ENCODE results near the gene FBXL13. TPM values are rescaled to one million over a fixed set of nuclear protein-coding genes. Genes with fewer than 3 reads are reported as not detected.

FBXL13 gene
- total RNA-seq, 2 donors from 2014 or later: 0.45 to 1.1 TPM

DNA sequence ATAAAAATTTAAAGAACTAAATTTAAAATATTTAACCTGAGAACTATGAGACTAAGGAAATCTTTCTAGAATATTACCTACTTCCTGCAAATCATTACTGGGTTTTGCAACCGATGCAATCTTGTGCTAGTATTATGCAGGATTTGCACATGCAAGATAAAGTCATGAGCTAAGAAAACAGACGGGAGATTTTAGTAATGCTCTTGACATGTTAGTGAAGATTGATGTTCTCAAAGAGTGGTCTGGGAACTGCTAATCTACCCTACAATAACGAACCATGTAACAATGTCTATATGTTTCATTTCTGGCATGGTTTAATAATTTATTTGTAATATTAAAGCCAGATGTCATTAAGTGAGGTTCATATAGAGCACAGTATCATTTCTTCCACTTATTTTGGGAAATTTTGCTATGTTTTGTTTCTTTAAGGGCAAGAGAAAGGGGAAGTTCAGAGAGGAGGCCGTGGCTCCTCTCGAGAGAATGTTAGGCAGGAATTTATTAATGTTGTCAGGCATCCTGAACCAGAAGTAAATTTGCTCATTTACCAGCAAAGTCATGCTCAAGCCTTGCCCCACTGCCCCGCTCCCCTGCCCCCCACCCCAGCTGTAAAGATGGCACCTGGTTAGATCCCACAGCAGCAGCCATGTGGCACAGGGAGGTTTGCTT, 139.0 kb downstream of the FBXL13 start:
- Mint-ChIP-seq H3K27me3 (no peaks in the 10 kb centered on the region), H3K4me1 (no peaks in the 10 kb centered on the region), H3K4me3 (no peak overlapping the region), H3K9me3 (no peaks in the 10 kb centered on the region), H3K27ac (no peak overlapping the region), H3K36me3 (ENCODE audit: low read depth) (no peaks in the 10 kb centered on the region)
- no peak for ATAC-seq (replicated peaks)

DNA sequence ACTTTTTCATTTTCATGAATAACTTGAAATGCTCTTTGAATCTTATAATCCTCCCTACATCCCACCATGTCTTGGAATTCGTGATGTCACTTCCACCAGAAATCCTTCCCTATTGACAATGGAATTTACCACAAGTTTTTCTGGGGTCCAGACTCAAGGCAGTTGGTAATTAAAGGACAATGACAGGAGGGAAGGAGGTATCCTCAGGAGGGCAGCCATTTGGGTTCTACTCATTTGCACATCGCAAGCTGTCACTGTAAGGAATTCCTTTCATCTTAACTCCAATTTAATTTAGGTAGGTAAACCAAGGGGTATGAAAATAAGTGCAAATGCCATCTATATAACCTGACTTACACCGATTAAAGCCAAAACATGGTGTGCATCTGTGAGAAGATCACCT, 139.9 kb downstream of the FBXL13 start:
- ATAC-seq (replicated peaks): no peak
- Mint-ChIP-seq H3K9me3 (no peaks in the 10 kb centered on the region), H3K27me3 (no peaks in the 10 kb centered on the region), H3K4me3 (no peak overlapping the region), H3K36me3 (ENCODE audit: low read depth) (no peaks in the 10 kb centered on the region), H3K27ac (no peak overlapping the region), H3K4me1 (no peaks in the 10 kb centered on the region)

DNA sequence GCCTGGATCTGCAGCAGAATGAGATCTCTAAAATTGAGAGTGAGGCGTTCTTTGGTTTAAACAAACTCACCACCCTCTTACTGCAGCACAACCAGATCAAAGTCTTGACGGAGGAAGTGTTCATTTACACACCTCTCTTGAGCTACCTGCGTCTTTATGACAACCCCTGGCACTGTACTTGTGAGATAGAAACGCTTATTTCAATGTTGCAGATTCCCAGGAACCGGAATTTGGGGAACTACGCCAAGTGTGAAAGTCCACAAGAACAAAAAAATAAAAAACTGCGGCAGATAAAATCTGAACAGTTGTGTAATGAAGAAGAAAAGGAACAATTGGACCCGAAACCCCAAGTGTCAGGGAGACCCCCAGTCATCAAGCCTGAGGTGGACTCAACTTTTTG, 140.4 kb downstream of the FBXL13 start:
- no peaks in the 10 kb centered on the region for H3K27me3 Mint-ChIP-seq
- H3K9me3 Mint-ChIP-seq: no peaks in the 10 kb centered on the region
- H3K27ac Mint-ChIP-seq: no peak overlapping the region
- H3K4me3 Mint-ChIP-seq: no peak overlapping the region
- no peak for ATAC-seq (replicated peaks)
- no peaks in the 10 kb centered on the region for H3K4me1 Mint-ChIP-seq
- H3K36me3 Mint-ChIP-seq (ENCODE audit: low read depth): no peaks in the 10 kb centered on the region

DNA sequence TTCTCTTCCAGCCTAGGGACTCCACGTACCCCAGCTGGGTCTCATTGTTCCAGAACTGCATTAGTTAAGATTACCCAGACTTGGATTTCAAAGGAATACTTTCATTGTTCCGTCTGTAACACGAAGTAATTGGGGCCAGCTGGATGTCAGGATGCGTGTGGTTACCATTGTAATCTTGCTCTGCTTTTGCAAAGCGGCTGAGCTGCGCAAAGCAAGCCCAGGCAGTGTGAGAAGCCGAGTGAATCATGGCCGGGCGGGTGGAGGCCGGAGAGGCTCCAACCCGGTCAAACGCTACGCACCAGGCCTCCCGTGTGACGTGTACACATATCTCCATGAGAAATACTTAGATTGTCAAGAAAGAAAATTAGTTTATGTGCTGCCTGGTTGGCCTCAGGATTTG, 140.8 kb downstream of the FBXL13 start:
- Mint-ChIP-seq H3K9me3 (no peaks in the 10 kb centered on the region), H3K36me3 (ENCODE audit: low read depth) (no peaks in the 10 kb centered on the region)

GRCh38 chr7:102931757-102932156, 142.8 kb downstream of the FBXL13 start:
- no peaks in the 10 kb centered on the region for H3K4me1 Mint-ChIP-seq
- H3K4me3 Mint-ChIP-seq: no peak overlapping the region
- H3K27ac Mint-ChIP-seq: no peak overlapping the region
- no peaks in the 10 kb centered on the region for H3K36me3 Mint-ChIP-seq (ENCODE audit: low read depth)
- H3K9me3 Mint-ChIP-seq: no peaks in the 10 kb centered on the region
- ATAC-seq (replicated peaks): no peak
- H3K27me3 Mint-ChIP-seq: peaks cover 4% of the 10 kb centered on the region

More for the DNA sequence above, 140.8 kb downstream of the FBXL13 start:
- Mint-ChIP-seq H3K4me3 (no peak overlapping the region), H3K4me1 (no peaks in the 10 kb centered on the region), H3K27ac (no peak overlapping the region), H3K27me3 (peaks cover 4% of the 10 kb centered on the region)
- ATAC-seq (replicated peaks): no peak

DNA sequence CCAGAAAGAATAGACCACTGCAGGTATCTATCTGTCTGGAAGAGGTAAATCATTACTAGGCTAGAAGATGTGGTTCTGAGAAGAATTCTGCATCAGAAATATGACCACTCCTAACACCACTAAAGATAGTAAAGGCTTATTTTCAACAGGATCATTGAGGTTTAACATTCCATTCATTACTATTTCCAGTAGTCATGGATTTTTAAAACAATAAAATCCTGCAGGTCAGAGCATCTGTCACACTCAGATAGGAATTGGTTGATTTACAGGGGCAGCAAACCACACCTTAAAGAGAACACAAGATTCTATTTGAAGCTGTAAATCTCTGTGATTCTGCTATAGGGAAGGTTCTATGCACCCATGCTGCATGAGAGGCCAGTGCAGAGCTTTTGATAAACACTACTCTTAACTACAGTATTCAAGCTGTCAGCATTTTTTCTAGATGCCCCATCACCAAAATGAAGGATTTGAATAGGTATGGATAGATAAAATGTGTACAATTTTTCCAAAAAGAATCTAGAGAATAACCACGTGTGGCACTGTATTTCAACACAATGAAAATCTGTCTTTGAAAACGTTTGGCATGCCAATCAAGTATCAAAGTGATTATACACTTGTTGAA, 147.2 kb downstream of the FBXL13 start:
- Mint-ChIP-seq H3K9me3 (no peaks in the 10 kb centered on the region), H3K4me1 (no peaks in the 10 kb centered on the region), H3K27ac (no peak overlapping the region), H3K27me3 (peaks cover 4% of the 10 kb centered on the region), H3K36me3 (ENCODE audit: low read depth) (no peaks in the 10 kb centered on the region), H3K4me3 (no peak overlapping the region)
- no peak for ATAC-seq (replicated peaks)

DNA sequence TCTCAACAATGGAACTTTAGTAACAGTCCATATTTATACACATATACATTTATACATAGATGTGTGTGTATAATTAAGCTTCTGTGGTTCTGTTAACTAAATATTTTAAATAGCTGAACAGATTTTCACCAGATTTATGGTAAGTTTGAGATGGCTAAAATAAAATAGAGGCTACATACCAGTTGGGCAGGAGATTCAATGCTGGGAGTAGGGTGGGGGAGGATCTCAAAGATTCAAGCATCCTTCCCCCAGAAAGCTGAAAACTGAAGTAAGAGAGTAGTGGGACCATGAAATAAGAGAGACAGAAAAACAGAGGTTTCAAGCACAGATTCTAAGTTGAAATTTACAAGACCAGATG, 147.8 kb downstream of the FBXL13 start:
- H3K27me3 Mint-ChIP-seq: peaks cover 4% of the 10 kb centered on the region
- no peak overlapping the region for H3K27ac Mint-ChIP-seq
- no peaks in the 10 kb centered on the region for H3K4me1 Mint-ChIP-seq
- no peaks in the 10 kb centered on the region for H3K36me3 Mint-ChIP-seq (ENCODE audit: low read depth)
- ATAC-seq (replicated peaks): no peak
- no peak overlapping the region for H3K4me3 Mint-ChIP-seq
- H3K9me3 Mint-ChIP-seq: no peaks in the 10 kb centered on the region

GRCh38 chr7:102925976-102926782, 148.4 kb downstream of the FBXL13 start:
- no peak for ATAC-seq (replicated peaks)
- H3K9me3 Mint-ChIP-seq: no peaks in the 10 kb centered on the region
- H3K36me3 Mint-ChIP-seq (ENCODE audit: low read depth): no peaks in the 10 kb centered on the region
- no peak overlapping the region for H3K4me3 Mint-ChIP-seq
- no peaks in the 10 kb centered on the region for H3K4me1 Mint-ChIP-seq
- H3K27me3 Mint-ChIP-seq: peaks cover 4% of the 10 kb centered on the region
- no peak overlapping the region for H3K27ac Mint-ChIP-seq

- H3K4me3 Mint-ChIP-seq: no peak overlapping the region
- H3K4me1 Mint-ChIP-seq: no peaks in the 10 kb centered on the region
- no peak overlapping the region for H3K27ac Mint-ChIP-seq
- no peaks in the 10 kb centered on the region for H3K27me3 Mint-ChIP-seq
- ATAC-seq (replicated peaks): no peak
- H3K36me3 Mint-ChIP-seq (ENCODE audit: low read depth): no peaks in the 10 kb centered on the region
- H3K9me3 Mint-ChIP-seq: no peaks in the 10 kb centered on the region
These were observed 155.8 kb downstream of the FBXL13 start for GRCh38 chr7:102918845-102919244.

DNA sequence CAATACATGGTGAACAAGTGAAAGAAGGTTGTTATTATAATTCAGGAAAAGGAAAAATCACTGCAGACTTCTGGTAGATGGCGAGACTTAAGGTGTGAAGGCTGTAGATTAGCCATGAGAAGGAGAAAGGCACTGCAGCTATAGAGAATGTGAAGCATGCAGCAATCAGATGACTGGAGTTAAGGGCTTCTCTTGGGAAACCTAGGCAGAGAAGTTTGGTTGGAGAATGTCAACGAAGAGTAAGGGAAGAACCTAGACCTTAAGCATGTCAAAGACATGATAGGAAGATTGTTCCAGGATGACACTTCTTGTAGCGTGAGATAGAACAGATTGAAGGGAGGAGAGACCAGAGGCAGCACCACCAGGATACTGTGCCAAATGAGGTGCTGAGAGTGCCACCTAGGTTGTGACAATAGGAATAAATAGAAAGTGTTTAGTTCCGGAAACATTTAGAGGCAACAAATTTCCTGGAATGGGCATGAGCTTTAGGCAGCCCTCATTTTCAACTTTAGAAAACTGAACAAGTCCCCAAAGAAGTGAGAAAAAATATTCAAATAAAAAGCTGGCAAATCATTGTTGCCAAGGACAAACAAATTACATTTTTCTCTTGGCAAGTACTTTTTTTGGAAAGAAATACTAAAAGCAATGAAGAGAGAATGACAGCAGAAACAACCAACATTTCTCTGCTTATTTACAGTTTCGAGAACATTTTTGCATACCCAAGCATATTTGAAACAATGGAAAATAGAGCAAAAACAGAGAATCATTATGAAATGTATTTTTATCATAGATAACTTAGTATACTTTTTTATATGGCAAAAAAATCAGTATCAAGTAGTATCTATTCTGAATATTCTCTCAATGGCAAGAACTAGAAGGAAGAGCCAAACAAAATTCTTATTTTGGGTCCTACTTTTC, 156.9 kb downstream of the FBXL13 start:
- no peaks in the 10 kb centered on the region for H3K4me1 Mint-ChIP-seq
- H3K9me3 Mint-ChIP-seq: no peaks in the 10 kb centered on the region
- no peak for ATAC-seq (replicated peaks)
- no peaks in the 10 kb centered on the region for H3K36me3 Mint-ChIP-seq (ENCODE audit: low read depth)
- H3K27ac Mint-ChIP-seq: no peak overlapping the region
- H3K27me3 Mint-ChIP-seq: no peaks in the 10 kb centered on the region
- no peak overlapping the region for H3K4me3 Mint-ChIP-seq

DNA sequence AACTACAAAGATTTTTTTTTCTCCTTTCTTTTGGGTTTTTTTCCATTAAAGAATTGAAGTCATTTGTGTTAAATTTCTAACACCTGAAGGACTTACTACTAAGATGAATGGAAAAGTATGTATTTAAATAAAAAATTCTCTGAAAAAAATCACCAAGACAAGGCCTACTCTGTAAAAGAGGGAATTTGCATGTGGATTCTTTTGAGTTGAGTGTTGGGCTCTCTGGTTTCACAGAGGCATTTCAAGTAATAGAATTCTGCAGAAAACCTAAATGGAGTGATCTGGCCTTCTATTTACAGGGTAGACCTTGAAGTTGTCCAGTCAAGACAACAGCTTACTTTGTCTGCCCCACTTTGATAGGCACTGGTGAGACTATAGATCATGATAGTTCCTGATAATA, 157.7 kb downstream of the FBXL13 start:
- no peak for ATAC-seq (replicated peaks)
- no peaks in the 10 kb centered on the region for H3K4me1 Mint-ChIP-seq
- H3K27ac Mint-ChIP-seq: no peak overlapping the region
- H3K36me3 Mint-ChIP-seq (ENCODE audit: low read depth): no peaks in the 10 kb centered on the region
- H3K9me3 Mint-ChIP-seq: no peaks in the 10 kb centered on the region
- no peaks in the 10 kb centered on the region for H3K27me3 Mint-ChIP-seq
- H3K4me3 Mint-ChIP-seq: no peak overlapping the region

DNA sequence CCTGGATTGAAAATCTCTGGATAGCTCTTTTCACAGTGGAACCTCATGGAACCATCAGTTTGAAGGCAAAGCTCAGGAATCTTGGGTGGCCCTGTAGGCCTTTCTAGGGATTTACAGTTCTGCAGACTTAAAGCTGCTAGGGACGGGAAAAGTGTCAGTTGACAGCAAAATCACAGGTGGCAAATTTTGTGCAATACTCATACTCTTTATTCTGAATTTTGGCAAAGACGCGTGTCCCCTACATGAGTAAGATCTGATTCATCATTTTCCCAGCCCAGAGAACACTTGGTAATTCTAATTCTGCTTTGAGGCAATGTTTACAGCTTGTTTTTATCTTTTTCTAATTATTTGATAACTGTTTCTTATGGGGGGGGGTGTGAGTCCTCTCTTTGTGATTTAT, 158.2 kb downstream of the FBXL13 start:
- no peak overlapping the region for H3K27ac Mint-ChIP-seq
- no peak for ATAC-seq (replicated peaks)
- no peak overlapping the region for H3K4me3 Mint-ChIP-seq
- no peaks in the 10 kb centered on the region for H3K4me1 Mint-ChIP-seq
- H3K36me3 Mint-ChIP-seq (ENCODE audit: low read depth): no peaks in the 10 kb centered on the region
- H3K27me3 Mint-ChIP-seq: no peaks in the 10 kb centered on the region
- H3K9me3 Mint-ChIP-seq: no peaks in the 10 kb centered on the region

DNA sequence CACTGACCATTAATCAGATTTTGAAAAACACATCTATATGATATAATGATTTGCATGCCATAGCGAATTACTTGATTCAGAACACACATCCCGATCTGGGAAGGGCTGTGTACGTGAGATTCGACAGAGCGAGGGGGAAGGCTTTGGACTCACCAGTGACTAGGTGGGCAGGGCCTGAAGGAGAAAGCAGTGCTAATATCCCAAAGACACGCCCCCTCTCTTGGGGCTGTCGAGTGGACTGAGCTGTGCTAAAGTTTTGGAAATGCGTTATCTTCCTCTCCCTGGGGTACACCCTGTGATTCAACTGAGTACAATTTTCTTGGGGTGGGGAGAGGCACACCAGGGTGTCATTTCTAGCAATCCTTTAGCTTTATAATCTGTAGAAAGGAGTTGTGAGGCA, 160.0 kb downstream of the FBXL13 start:
- no peaks in the 10 kb centered on the region for H3K4me1 Mint-ChIP-seq
- H3K9me3 Mint-ChIP-seq: no peaks in the 10 kb centered on the region
- no peaks in the 10 kb centered on the region for H3K36me3 Mint-ChIP-seq (ENCODE audit: low read depth)
- no peak for ATAC-seq (replicated peaks)
- no peaks in the 10 kb centered on the region for H3K27me3 Mint-ChIP-seq
- no peak overlapping the region for H3K27ac Mint-ChIP-seq
- H3K4me3 Mint-ChIP-seq: no peak overlapping the region

DNA sequence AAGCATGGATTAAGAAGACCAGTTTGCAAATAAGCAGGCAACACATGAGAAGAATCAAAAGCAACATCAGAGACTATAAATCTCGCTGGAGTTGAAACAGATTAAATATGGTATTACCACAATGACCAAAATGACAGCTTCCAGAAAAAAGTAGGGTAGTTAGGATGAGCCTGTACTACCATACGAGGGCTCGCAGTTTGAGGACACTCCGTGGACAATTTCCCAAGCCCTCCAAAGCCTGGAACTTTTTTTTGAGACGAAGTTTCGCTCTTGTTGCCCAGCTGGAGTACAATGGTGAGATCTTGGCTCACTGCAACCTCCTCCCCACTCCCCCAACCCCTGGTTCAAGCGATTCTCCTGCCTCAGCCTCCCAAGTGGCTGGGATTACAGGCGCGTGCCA, 160.8 kb downstream of the FBXL13 start:
- H3K27ac Mint-ChIP-seq: no peak overlapping the region
- no peaks in the 10 kb centered on the region for H3K9me3 Mint-ChIP-seq
- no peaks in the 10 kb centered on the region for H3K27me3 Mint-ChIP-seq
- H3K4me1 Mint-ChIP-seq: no peaks in the 10 kb centered on the region
- no peaks in the 10 kb centered on the region for H3K36me3 Mint-ChIP-seq (ENCODE audit: low read depth)
- H3K4me3 Mint-ChIP-seq: no peak overlapping the region
- no peak for ATAC-seq (replicated peaks)
